HTR-8/SVneo (cell line): ENCODE results near the gene B3GAT3.
"Not testable (repeated sequence)": the region's sequence is repeated elsewhere in the genome, so short reads cannot be mapped to it uniquely, and the experiment has no call there.

Experiments
- DNase-seq: peaks from one replicate; pipeline ENCODE4 v3.0.0; 2011; ENCODE audit warnings: low spot score, mixed read lengths; ENCODE audit not compliant: insufficient read length
- FAIRE-seq: peaks from 2 replicates; lab custom pipeline; 2011; peaks lifted over from hg19 to GRCh38; lab: Jason Lieb, UNC

The B3GAT3 gene

DNA sequence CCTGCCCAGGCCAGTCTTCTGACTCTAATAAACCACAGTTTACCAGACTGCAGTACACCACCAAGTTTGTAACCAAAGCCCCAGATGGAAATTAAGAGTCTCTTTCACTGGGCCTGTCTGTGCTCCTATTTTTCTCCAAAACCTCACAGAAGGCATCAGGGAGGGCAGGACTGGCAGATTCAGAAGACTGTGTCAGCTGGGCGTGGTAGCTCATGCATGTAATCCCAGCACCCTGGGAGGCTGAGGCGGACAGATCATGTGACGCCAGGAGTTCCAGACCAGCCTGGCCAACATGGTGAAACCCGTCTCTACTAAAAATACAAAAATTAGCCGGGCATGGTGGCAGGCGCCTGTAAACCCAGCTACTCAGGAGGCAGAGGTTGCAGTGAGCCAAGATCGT, 36.4 kb downstream of the B3GAT3 start:
- not testable (repeated sequence) for FAIRE-seq, DNase-seq

DNA sequence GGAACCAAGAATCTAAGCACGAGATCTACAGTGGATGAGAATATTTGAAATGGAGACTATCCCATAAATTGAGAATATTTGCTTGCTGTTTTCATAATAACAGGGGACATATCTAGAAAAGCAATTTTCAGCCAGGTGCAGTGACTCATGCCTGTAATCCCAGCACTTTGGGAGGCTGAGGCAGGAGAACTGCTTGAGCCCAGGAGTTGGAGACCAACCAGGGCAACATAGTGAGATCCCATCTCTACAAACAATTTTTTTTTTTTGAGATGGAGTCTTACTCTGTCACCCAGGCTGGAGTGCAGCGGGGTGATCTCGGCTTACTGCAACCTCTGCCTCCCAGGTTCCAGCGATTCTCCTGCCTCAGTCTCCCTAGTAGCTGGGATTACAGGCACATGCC, 40.1 kb downstream of the B3GAT3 start:
- FAIRE-seq, DNase-seq: not testable (repeated sequence)

- DNase-seq (no peak), FAIRE-seq (no peak)
Measured at GRCh38 chr11:62580959-62581715, 40.6 kb downstream of the B3GAT3 start.

DNA sequence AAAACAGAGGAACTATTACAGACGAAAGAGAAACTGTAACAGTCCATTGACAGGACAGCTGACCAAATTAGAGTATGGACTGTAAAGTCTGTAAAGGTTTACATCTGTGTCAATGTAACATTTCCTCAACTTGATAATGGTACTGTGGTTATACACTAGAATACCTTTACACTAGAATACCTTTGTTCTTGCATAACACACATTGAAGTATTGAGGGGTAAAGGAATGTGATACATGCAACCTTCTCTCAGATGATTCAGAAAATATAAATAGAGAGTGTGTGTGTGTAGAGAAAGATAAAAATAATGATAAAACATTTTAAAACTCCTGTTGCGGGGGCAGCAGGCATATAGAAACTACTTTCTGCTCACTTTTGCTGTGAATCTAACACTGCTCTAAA, 42.5 kb downstream of the B3GAT3 start:
- no peak for DNase-seq
- no peak for FAIRE-seq

- FAIRE-seq: no peak
- DNase-seq: no peak
Measured at GRCh38 chr11:62578541-62578940, 43.2 kb downstream of the B3GAT3 start.

GRCh38 chr11:62577046-62577714, 44.6 kb downstream of the B3GAT3 start:
- no peak for FAIRE-seq

GRCh38 chr11:62575837-62576236, 45.9 kb downstream of the B3GAT3 start:
- DNase-seq: no peak
- no peak for FAIRE-seq

More at GRCh38 chr11:62577046-62577714, 44.6 kb downstream of the B3GAT3 start:
- DNase-seq: no peak

GRCh38 chr11:62575156-62575555, 46.6 kb downstream of the B3GAT3 start:
- FAIRE-seq (no peak), DNase-seq (no peak)

DNA sequence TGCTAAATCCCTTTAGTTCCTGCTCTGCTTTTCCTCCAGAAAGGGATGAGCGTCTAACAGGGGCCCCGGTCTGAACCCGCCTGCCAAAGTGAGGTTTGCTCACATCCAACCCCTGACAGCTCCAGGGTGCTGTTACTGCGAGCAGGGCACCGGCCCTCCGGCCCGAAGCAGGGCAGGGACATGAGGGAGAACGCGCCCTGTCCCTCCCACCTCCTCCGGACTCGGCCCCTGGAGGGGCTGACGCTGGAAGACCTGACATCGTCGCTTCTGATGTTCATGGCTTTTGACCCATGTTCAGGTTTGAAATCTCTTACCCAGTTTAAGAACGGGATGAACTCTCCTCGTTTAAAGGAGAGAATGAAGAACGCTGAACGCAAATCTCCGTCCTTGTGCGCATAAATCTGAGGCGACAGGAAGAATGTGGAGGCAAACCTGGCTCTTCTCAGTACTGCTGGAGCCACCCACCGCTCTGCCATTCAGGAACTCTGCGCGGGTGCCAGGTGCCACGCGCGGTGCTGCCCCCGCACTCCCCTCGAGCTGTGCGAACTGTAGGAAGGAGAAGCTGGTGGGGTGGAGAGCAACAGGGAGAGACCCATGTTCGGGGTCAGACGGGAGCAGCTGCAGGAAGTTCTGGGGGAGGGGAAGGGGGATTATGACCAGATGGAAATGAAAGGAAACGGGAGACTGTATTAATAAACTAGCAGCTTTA, 47.3 kb downstream of the B3GAT3 start:
- DNase-seq (peak; percentile 25), FAIRE-seq (no peak)

- DNase-seq: peak; percentile 93
- FAIRE-seq: peak; percentile 42
Measured at GRCh38 chr11:62573592-62574362, 48.0 kb downstream of the B3GAT3 start, which contains the start of gene EEF1G. TSS of gene EEF1G (minus strand) at chr11:62573891. CDS start at chr11:62573842, 49 bp downstream.

GRCh38 chr11:62573006-62573591, 48.7 kb downstream of the B3GAT3 start:
- FAIRE-seq: no peak
- DNase-seq: peak; percentile 17

- FAIRE-seq (no peak), DNase-seq (no peak)
Measured at GRCh38 chr11:62572431-62572830, 49.4 kb downstream of the B3GAT3 start.

- FAIRE-seq, DNase-seq: not testable (repeated sequence)
Measured at GRCh38 chr11:62571493-62571892, 50.3 kb downstream of the B3GAT3 start.

DNA sequence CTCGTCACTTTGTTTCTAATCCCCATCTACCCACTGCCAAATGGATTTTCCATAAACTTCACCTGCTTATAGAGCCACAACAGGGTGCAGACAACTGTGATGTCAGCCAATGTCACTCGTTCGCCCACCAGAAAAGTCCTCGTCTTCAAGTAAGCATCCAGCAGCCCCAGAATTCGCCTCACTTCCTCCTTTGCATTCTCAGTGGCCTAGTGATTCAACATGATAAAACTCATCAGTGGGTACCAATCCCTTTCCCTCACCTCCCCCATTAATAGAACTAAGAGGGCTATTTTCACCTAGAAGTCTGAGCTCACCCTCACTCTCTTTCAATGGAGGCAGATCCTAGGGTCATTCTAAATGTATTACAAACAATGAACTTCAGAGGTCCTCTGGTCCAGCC, 50.9 kb downstream of the B3GAT3 start:
- DNase-seq, FAIRE-seq: not testable (repeated sequence)

DNA sequence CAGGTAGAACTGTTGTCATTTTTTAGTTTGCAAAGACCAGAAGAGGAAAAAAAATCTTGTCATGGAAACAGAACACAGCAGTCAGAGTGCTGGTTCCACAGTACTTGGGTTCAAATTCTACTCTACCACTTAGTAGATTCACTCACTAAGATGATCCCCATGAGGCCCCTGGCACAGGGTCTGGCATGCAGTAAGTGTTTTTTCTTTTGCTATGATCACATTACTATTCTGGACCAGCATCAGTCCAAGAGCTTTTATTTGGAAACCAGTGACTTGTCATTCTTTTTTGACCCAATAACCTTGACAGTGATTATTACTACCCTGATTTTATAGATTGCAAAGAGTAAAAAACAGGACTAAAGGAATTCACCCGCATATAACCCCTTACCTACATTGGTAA, 52.2 kb downstream of the B3GAT3 start:
- FAIRE-seq: no peak
- no peak for DNase-seq

DNA sequence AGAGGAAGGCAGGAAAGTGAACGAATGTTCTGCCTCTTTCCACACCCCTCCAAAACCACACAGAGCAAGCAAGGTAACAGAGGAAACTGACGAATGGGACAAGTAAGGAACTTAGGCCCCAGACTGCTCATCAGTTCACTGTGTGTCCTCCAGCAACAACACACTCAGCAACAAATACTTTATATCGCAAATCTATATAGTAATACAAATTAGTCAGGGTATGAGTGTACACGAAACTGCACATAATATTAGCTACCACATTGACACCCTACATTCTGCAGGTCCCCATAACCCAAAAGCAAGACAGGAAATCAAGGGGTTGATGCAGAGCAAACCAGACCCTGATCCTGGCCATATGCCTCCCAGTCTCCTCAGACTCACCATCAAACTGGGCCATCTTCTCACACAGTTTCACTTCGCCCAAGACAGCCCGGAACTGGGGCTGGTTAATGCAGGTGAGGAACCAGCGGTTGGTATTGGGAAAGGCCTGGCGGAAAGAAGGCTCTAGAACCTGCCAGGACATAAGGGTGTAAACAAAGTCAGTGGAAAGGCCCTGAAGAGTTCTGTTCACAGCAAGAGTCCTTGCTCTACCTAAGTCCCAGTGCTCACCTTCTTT, 54.7 kb downstream of the B3GAT3 start:
- FAIRE-seq: no peak
- no peak for DNase-seq

DNA sequence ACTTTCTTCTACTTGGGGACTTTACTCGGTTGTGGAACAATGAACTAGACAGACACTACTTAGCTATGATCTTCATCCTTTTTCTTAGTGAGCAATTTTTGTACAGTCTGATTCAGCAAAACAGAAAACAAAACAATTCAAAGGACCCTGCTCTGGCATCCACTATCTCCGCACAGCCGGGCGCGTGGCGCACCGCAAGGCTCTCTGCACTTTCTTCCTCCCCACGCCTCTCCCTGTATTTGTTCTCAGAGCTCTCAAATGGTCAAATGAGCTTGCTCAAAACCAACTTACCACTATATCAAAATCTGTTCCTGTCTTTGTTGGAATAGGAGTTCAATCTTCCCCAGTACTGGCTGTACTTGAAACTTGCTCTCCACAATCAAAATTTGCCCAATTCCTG, 55.5 kb downstream of the B3GAT3 start:
- DNase-seq: no peak
- no peak for FAIRE-seq
